Kidney epithelial cell (primary cell): ENCODE results near the gene HHATL. TPM values are rescaled to one million over a fixed set of nuclear protein-coding genes. Genes with fewer than 3 reads are reported as not detected.

ENCODE experiments used
- DNase-seq: peaks from one replicate; pipeline ENCODE4 v3.0.0-alpha.2; 2010; ENCODE audit warnings: low read depth
- H3K27me3 ChIP-seq: 2 replicates; pipeline ENCODE4 v1.6.0; 2011; ENCODE audit warnings: low read length; ENCODE audit not compliant: control insufficient read depth, insufficient read depth
- H3K36me3 ChIP-seq: 2 replicates; pipeline ENCODE4 v1.5.1; 2011; ENCODE audit warnings: low read length; ENCODE audit not compliant: control insufficient read depth, insufficient read depth
- H3K4me3 ChIP-seq: 2 replicates; pipeline ENCODE4 v1.5.1; 2011; ENCODE audit warnings: low read depth, mild to moderate bottlenecking, control low read depth, low read length
- total RNA-seq: library from RNA; depleted of rRNA; stranded (reverse); fragments of >200 nt; gene quantifications from 2 replicates; pipeline ENCODE4 v1.2.3, GENCODE V29; 2015
- TF ChIP-seq, protein P1 (sequence below): IDR thresholded peaks from 2 replicates; pipeline ENCODE4 v1.5.1; 2011; ENCODE audit warnings: mild to moderate bottlenecking, moderate library complexity, low read length, control low read depth, inconsistent platforms; ENCODE audit not compliant: insufficient read depth, poor library complexity, severe bottlenecking

The HHATL gene
- total RNA-seq, 1 donor from 2014 or later: not detected

DNA sequence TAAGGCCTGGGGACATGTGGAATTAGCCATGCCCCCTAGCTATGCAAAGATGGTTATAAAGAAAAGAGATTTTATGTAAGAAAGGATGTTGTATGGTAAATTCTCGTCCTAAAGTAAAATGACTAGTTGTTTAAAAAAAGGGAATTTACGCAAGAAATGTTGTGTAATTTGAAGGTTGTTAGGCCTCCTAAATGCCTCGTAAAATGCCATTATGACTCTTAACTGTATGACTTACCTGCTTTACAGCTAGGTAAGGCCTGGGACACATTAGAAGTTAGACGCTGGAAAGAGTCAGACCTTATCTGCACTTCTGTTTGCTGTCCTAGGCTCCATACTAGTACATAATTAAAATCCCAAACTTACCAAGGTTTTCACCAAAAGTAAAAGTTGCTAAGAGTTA lies 17.5 kb upstream of the HHATL start:
- Histone ChIP-seq H3K27me3 (peaks cover 2% of the 10 kb centered on the region), H3K36me3 (no peaks in the 10 kb centered on the region), H3K4me3 (no peak overlapping the region)
- TF ChIP-seq, protein P1, sequence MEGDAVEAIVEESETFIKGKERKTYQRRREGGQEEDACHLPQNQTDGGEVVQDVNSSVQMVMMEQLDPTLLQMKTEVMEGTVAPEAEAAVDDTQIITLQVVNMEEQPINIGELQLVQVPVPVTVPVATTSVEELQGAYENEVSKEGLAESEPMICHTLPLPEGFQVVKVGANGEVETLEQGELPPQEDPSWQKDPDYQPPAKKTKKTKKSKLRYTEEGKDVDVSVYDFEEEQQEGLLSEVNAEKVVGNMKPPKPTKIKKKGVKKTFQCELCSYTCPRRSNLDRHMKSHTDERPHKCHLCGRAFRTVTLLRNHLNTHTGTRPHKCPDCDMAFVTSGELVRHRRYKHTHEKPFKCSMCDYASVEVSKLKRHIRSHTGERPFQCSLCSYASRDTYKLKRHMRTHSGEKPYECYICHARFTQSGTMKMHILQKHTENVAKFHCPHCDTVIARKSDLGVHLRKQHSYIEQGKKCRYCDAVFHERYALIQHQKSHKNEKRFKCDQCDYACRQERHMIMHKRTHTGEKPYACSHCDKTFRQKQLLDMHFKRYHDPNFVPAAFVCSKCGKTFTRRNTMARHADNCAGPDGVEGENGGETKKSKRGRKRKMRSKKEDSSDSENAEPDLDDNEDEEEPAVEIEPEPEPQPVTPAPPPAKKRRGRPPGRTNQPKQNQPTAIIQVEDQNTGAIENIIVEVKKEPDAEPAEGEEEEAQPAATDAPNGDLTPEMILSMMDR: no peak
- DNase-seq: no peak

DNA sequence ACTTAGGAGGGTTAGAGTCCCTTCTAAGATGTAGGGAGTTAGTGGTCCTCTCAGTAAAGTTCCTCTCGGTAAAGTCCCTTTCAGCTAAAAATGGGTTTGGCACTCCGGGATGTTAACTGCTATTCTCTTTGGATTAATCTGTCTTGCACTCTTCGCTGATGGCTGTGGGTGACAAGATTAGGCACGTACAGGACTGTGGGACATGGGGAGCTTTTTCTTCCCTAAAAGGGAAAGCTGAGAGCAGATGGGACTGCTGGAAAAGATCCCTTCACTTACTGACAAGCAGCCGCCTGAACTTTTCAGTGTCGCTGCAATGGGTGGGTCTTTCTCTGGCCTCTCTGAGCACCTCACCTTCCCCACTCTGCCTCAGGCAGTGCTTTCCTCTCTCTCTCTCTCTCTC lies 16.4 kb upstream of the HHATL start:
- peaks cover 2% of the 10 kb centered on the region for H3K27me3 ChIP-seq
- TF ChIP-seq, protein P1: no peak
- no peaks in the 10 kb centered on the region for H3K36me3 ChIP-seq
- DNase-seq: no peak
- no peak overlapping the region for H3K4me3 ChIP-seq

DNA sequence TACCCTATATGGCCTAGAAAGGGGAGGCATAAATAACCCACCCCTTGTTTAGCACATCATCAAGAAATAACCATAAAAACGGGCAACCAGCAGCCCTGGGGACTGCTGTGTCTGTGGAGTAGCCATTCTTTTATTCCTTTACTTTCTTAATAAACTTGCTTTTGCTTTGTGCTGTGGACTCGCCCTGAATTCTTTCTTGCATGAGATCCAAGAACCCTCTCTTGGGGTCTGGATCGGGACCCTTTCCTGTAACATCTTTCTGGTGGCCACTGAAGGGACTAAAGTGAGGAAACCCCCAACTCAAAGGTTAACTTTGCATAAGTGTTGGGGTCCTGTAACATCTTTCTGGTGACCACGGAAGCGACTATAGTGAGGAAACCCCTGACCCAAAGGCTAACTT lies 15.7 kb upstream of the HHATL start:
- H3K36me3 ChIP-seq: no peaks in the 10 kb centered on the region
- peaks cover 2% of the 10 kb centered on the region for H3K27me3 ChIP-seq
- TF ChIP-seq, protein P1: no peak
- no peak for DNase-seq
- H3K4me3 ChIP-seq: no peak overlapping the region

DNA sequence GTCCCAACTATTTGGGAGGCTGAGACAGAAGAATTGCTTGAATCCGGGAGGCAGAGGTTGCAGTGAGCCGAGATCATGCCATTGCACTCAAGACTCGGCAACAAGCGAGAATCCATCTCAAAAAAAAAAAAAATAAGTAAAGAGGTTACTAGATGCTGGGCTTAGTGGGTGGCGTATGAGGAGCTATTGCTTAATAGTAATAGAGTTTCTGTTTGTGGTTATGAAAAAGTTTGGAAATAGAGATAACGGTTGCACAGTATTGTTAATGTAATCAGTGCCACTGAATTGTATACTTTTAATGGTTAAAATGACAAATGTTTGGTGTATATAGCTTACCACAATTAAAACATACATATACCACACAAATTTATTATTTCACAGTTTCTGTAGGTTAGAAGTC lies 14.7 kb upstream of the HHATL start:
- TF ChIP-seq, protein P1: no peak
- peaks cover 2% of the 10 kb centered on the region for H3K27me3 ChIP-seq
- H3K36me3 ChIP-seq: no peaks in the 10 kb centered on the region
- H3K4me3 ChIP-seq: no peak overlapping the region
- DNase-seq: no peak

DNA sequence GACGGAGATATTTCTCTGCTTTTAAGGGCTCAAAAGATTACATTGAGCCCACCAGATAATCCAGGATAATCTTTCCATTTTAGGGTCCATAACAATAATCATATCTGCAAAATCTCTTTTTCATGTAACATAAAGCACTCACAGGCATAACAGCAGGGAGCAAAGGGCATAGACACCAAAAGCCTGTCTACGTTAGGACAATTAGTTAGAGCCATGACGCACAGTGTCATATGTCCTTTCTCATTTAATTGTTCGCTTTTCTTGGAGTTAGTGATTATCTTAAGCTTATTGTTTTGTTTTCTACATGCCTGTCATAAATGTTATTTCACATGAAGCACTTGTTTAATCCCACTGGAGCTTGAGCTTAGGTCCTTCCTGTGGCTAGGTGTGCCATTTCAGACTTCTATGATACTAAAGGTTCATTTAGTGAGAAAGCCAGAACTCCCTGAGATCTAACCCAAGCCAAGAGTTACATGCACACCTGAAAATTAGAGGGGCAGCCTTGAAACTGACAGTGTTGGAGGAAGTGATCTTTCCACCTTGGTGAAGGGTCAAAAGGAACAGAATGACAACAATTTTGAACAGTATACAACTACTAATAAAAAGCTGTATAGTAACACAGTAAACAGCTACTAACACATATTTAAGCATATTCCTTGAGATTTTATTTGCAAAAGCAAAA lies 11.7 kb upstream of the HHATL start:
- TF ChIP-seq, protein P1: no peak
- Histone ChIP-seq H3K4me3 (no peak overlapping the region), H3K27me3 (peaks cover 4% of the 10 kb centered on the region), H3K36me3 (no peaks in the 10 kb centered on the region)
- DNase-seq: no peak

DNA sequence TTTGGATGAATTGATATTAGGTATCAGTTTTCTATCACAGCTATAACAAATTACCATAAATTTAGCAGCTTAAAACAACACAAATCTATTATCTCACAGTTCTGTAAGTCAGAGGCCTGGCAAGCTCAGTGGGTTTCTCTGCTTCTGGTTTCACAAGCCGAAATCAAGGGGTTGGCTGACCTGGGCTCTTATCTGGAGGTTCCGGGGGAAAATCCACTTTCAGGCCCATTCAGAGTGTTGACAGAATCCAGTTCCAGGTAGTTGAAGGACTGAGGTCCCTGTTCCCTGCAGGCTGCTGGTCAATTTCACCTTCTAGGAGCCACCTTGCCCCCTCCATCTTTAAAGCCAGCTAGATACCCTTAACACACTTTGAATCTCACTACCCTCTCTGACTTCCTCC lies 11.1 kb upstream of the HHATL start:
- Histone ChIP-seq H3K27me3 (peaks cover 4% of the 10 kb centered on the region), H3K36me3 (no peaks in the 10 kb centered on the region), H3K4me3 (no peak overlapping the region)
- TF ChIP-seq, protein P1: no peak
- DNase-seq: no peak
